SH-SY5Y (cell line): ENCODE measurements around the gene GUCY2F.

Source experiments
- GATA2 ChIP-seq: IDR thresholded peaks from 2 replicates; pipeline ENCODE4 v1.6.1; 2011; ENCODE audit warnings: mild to moderate bottlenecking, low read depth, low read length
- GATA3 ChIP-seq: IDR thresholded peaks from 2 replicates; pipeline ENCODE4 v1.6.1; 2011; ENCODE audit warnings: low read depth, mild to moderate bottlenecking, low read length, moderate library complexity

- no peak for TF ChIP-seq GATA3
- TF ChIP-seq GATA2 = no peak
Observed at GRCh38 chrX:109508915-109509314, 27.0 kb upstream of the GUCY2F start.
